HG03039 (cell line): ENCODE results near the gene BOLL.
"Not testable (repeated sequence)": the region's sequence is repeated elsewhere in the genome, so short reads cannot be mapped to it uniquely, and the experiment has no call there.

Experiments used
- ATAC-seq: cut with Tn5 transposase; IDR thresholded peaks from one replicate; pipeline ENCODE4 v1.9.1; 2021; ENCODE audit warnings: mild to moderate bottlenecking, moderate library complexity; ENCODE audit not compliant: unreplicated experiment

The BOLL gene

GRCh38 chr2:197707316-197708213, 77.6 kb downstream of the BOLL start:
- no peak for ATAC-seq

GRCh38 chr2:197706839-197707207, 78.3 kb downstream of the BOLL start:
- ATAC-seq: no peak

- no peak for ATAC-seq
These were observed 78.9 kb downstream of the BOLL start for GRCh38 chr2:197705912-197706838.

GRCh38 chr2:197705121-197705911, 79.8 kb downstream of the BOLL start, which contains the start of gene MARS2:
Gene MARS2, plus strand, starts transcription at chr2:197705369. Its CDS starts 37 bp downstream, at chr2:197705406.
- ATAC-seq: peak; percentile 87

GRCh38 chr2:197704434-197705120, 80.5 kb downstream of the BOLL start:
- peak; percentile 31 for ATAC-seq

- no peak for ATAC-seq
These were observed 84.2 kb downstream of the BOLL start for GRCh38 chr2:197700960-197701359.

GRCh38 chr2:197699724-197700123, 85.4 kb downstream of the BOLL start:
- ATAC-seq: not testable (repeated sequence)

GRCh38 chr2:197696571-197696970, 88.5 kb downstream of the BOLL start:
- ATAC-seq: not testable (repeated sequence)

- not testable (repeated sequence) for ATAC-seq
These were observed 89.1 kb downstream of the BOLL start for GRCh38 chr2:197695971-197696370.

- ATAC-seq: not testable (repeated sequence)
These were observed 89.9 kb downstream of the BOLL start for GRCh38 chr2:197695206-197695605.

GRCh38 chr2:197677483-197677882, 107.6 kb downstream of the BOLL start:
- ATAC-seq: no peak

GRCh38 chr2:197677056-197677455, 108.1 kb downstream of the BOLL start:
- no peak for ATAC-seq
